Measurements from ENCODE around the gene SRPX2.
"Not testable (repeated sequence)": the region's sequence is repeated elsewhere in the genome, so short reads cannot be mapped to it uniquely, and the experiment has no call there.

Gene SRPX2

DNA sequence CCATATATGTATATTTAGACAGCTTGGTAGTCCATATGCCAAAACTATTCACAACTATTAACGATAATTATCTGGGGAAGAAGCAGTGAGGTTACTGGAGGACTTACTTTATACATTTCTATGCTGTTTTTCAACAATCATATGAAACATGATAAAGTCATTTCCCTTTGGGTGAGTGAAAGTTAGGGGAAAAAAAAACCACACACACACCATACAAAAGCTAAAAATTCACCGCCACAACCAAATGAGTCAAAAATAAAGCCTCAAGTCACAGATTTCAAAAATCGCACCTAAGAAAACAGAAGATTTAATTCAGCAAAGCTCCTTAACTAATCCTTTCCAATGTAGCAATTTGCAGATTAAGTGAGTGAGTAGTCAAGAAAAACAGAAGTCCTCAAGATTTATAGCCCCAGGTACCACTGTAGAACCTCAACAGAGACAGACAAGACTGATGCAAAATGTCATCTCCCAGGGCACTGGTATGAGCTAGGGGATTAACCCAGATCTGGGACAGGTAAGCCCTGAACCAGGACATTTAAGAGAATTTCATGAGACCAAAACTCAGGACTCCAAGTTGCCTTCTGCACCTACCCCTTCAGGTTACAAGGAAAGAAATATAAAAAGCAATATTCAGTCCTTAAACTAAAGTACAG is 52.8 kb downstream of the SRPX2 start:
- no peak for DNase-seq (ENCODE audit: low spot score)

DNA sequence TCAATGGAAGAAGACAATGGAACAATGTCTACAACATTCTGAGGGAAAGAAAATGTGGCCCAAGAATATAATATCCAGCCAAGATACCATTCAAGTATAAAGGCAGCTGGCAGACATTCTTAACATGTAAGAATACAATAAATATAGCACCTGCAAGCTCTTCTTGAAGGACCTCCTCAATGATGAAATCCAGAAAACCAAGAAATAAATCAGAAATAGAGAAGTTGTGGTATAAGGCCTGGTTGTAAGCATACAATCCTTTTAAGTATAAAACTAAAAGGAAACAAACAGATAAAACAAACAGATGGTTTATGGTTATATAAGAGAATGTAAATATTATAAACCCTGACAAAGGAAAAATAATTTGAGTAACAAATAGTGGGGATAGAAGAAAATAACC is 54.6 kb downstream of the SRPX2 start:
- no peak for DNase-seq (ENCODE audit: low spot score)

GRCh38 chrX:100700809-100701208 is 56.8 kb downstream of the SRPX2 start:
- DNase-seq (ENCODE audit: low spot score) = no peak

DNA sequence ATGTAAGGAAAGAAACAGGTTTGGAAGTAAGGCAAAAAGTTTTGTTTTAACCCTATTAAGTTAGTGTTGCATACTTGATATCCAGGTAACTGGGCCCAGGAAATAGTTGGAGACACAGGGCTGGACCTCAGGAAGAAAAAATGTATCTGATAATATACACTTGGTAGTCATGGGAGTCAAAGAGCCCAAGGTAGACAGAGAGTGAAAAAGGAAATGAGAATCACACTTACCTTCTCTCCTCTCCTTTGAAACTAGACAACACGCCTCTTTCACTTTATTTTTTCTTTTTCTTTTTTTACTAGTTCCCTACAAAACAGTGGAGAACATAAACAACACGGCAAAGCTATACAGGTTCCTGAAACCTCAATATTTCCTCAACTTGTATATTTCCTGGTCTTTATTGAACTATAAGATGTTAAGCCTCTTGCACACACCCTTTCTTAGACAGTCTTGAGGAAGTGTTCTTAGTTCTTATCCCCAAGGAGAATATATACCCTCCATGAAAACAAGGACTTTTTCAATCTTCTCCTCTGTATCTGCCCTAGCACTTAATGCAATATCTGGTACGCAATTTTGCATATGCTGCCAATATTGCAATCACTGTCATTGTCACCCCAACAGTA is 60.7 kb downstream of the SRPX2 start:
- DNase-seq (ENCODE audit: low spot score) = no peak

GRCh38 chrX:100710816-100711215 is 66.8 kb downstream of the SRPX2 start:
- no peak for DNase-seq (ENCODE audit: low spot score)

GRCh38 chrX:100717363-100717762 is 73.4 kb downstream of the SRPX2 start:
- DNase-seq (ENCODE audit: low spot score) = no peak

- no peak for DNase-seq (ENCODE audit: low spot score)
Measured at GRCh38 chrX:100719139-100719538, 75.1 kb downstream of the SRPX2 start.

DNA sequence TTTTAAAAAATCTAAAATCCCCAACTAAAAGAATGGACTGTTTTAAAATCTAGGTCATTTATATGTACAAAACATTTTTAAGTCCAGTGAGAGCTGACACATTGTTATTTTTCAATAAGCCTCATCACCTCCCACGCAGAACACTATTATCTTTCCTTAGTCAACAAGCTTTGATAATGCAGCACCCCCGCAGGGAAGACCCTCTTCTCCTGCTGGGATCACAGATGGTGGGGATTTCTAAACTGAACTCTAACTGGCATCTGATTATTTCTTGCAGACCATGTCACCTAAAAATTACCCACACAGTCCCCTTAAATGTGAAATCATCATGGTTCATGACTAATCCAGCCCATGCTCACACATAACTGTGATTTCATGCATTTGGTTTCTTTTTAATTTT is 76.3 kb downstream of the SRPX2 start:
- DNase-seq (ENCODE audit: low spot score) = no peak

GRCh38 chrX:100721328-100721727 is 77.3 kb downstream of the SRPX2 start:
- no peak for DNase-seq (ENCODE audit: low spot score)

GRCh38 chrX:100724006-100724405 is 80.0 kb downstream of the SRPX2 start:
- not testable (repeated sequence) for DNase-seq (ENCODE audit: low spot score)
